ENCODE data around the gene INTS12. TPM values are rescaled to one million over a fixed set of nuclear protein-coding genes. Genes with fewer than 3 reads are reported as not detected.

The INTS12 gene
- total RNA-seq, 4 donors from 2014 or later, result 21.6 to 40.8 (median 32.2) TPM

DNA sequence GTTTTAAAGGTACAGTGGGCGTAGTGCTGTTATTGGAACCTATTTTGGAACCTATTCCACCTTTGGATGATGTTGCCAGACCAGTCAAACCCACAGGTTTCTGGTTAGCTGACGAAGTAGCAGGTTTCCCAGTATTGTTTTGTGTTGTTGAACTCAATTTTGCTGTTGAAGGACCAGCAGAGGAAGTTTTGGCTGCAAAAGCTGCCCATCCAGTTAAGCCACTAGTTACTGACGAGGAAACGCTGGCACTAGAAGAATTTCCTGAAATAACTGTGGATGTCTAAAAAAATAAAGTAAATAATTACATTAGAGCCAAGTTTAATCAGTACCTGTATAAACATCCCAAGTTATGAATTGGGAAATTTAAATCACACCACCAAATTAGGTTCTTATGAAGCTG is 25.5 kb downstream of the INTS12 start:
- Histone ChIP-seq H3K9me3 (no peaks in the 10 kb centered on the region), H3K4me1 (peaks cover 23 to 38% of the 10 kb centered on the region in 2 donors), H3K27me3 (no peaks in the 10 kb centered on the region), H3K27ac (peak overlapping the region; percentile 67 to 90 (median 89)), H3K36me3 (peaks cover 0 to 4% of the 10 kb centered on the region in 2 donors), H3K4me3 (replicated peaks in 1 of 3) (no peak overlapping the region)
- TF ChIP-seq POLR2A (IDR thresholded peaks at IDR 0.05), result no peak
- TF ChIP-seq CTCF (IDR thresholded peaks at IDR 0.05), result no peak
- 22 to 32% methylated on average over 4 of the region's 4 CpGs for WGBS, 2 donors
- intact Hi-C loops (cut with DNase I), result no loop called here
- peak; percentile 93 to 94 for DNase-seq

- Histone ChIP-seq H3K27ac (peak overlapping the region in 1 of 3 donors; percentile 42), H3K4me3 (replicated peaks in 1 of 3) (no peak overlapping the region), H3K9me3 (no peaks in the 10 kb centered on the region), H3K4me1 (peaks cover 23 to 38% of the 10 kb centered on the region in 2 donors), H3K27me3 (no peaks in the 10 kb centered on the region), H3K36me3 (no peaks in the 10 kb centered on the region)
- intact Hi-C loops (cut with DNase I), result loop anchor here (10.0 kb wide), 1 partner anchor 164 kb away; no protein-coding TSS in a partner anchor
- WGBS, 2 donors, result 52 to 72% methylated on average over 2 of the region's 2 CpGs
- DNase-seq, result peak in 1 of 2 donors; percentile 1
- TF ChIP-seq CTCF (IDR thresholded peaks at IDR 0.05) (no peak), POLR2A (IDR thresholded peaks at IDR 0.05) (no peak)
Measured at GRCh38 chr4:105679186-105679585, 29.3 kb downstream of the INTS12 start.

- no peak for DNase-seq
- no peak overlapping the region for H3K27ac ChIP-seq
- H3K4me1 ChIP-seq, result peaks cover 17 to 32% of the 10 kb centered on the region in 2 donors
- H3K36me3 ChIP-seq, result no peaks in the 10 kb centered on the region
- no peak overlapping the region for H3K4me3 ChIP-seq (replicated peaks in 1 of 3)
- no peak for TF ChIP-seq CTCF (IDR thresholded peaks at IDR 0.05)
- no peak for TF ChIP-seq POLR2A (IDR thresholded peaks at IDR 0.05)
- intact Hi-C loops (cut with DNase I), result loop anchor here (10.0 kb wide), 1 partner anchor 163 kb away; no protein-coding TSS in a partner anchor
- H3K9me3 ChIP-seq, result no peaks in the 10 kb centered on the region
- no peaks in the 10 kb centered on the region for H3K27me3 ChIP-seq
- 70% methylated on average over 2 of the region's 2 CpGs for WGBS, 2 donors
Measured at GRCh38 chr4:105677709-105678108, 30.8 kb downstream of the INTS12 start.

- H3K4me3 ChIP-seq (replicated peaks in 1 of 3), result no peak overlapping the region
- intact Hi-C loops (cut with DNase I), result loop anchor here (10.0 kb wide), 1 partner anchor 159 kb away; no protein-coding TSS in a partner anchor
- no peaks in the 10 kb centered on the region for H3K36me3 ChIP-seq
- H3K9me3 ChIP-seq, result no peaks in the 10 kb centered on the region
- H3K27me3 ChIP-seq, result no peaks in the 10 kb centered on the region
- TF ChIP-seq CTCF (IDR thresholded peaks at IDR 0.05) (no peak), POLR2A (IDR thresholded peaks at IDR 0.05) (no peak)
- 86 to 93% methylated on average over 1 of the region's 1 CpG for WGBS, 2 donors
- peaks cover under 1 to 7% of the 10 kb centered on the region in 2 donors for H3K4me1 ChIP-seq
- no peak overlapping the region for H3K27ac ChIP-seq
- no peak for DNase-seq
Measured at GRCh38 chr4:105674011-105674410, 34.5 kb downstream of the INTS12 start.

- 82 to 85% methylated on average over 2 of the region's 2 CpGs for WGBS, 2 donors
- TF ChIP-seq POLR2A (IDR thresholded peaks at IDR 0.05) (no peak), CTCF (IDR thresholded peaks at IDR 0.05) (no peak)
- Histone ChIP-seq H3K4me3 (replicated peaks in 1 of 3) (no peak overlapping the region), H3K4me1 (no peaks in the 10 kb centered on the region), H3K9me3 (no peaks in the 10 kb centered on the region), H3K27me3 (no peaks in the 10 kb centered on the region), H3K27ac (no peak overlapping the region), H3K36me3 (no peaks in the 10 kb centered on the region)
- intact Hi-C loops (cut with DNase I), result loop anchor here (10.0 kb wide), 1 partner anchor 156 kb away; no protein-coding TSS in a partner anchor
- no peak for DNase-seq
Measured at GRCh38 chr4:105671301-105671700, 37.2 kb downstream of the INTS12 start.

Data from thyroid gland (tissue), 4 donors.